ENCODE measurements around the gene LZTS2.
"Not testable (repeated sequence)": the region's sequence is repeated elsewhere in the genome, so short reads cannot be mapped to it uniquely, and the experiment has no call there.

Gene LZTS2, protein sequence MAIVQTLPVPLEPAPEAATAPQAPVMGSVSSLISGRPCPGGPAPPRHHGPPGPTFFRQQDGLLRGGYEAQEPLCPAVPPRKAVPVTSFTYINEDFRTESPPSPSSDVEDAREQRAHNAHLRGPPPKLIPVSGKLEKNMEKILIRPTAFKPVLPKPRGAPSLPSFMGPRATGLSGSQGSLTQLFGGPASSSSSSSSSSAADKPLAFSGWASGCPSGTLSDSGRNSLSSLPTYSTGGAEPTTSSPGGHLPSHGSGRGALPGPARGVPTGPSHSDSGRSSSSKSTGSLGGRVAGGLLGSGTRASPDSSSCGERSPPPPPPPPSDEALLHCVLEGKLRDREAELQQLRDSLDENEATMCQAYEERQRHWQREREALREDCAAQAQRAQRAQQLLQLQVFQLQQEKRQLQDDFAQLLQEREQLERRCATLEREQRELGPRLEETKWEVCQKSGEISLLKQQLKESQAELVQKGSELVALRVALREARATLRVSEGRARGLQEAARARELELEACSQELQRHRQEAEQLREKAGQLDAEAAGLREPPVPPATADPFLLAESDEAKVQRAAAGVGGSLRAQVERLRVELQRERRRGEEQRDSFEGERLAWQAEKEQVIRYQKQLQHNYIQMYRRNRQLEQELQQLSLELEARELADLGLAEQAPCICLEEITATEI

DNA sequence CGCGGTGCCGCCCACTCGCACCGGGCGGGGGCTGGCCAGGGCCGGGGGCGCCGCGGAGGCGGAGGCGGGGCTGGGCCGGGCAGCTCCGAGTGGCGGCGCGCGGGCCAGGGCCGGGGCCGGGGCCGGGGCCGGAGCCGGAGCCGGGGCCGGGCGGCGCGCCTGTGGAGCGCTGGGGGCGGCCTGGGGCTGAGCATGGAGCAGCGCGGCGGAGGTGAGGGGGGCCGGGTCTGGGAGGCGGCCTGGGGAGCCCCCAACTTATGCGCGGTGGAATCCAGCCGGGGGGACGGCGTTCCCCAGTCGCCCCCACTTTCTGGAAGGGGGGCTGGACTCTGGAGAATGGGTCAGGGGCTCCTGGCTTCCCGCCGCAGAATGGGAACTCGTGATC lies at the start of gene LZTS2:
TSS of gene LZTS2 (plus strand) at position 67 of the 385 bp plus-strand sequence. CDS start 2,731 bp downstream, outside the sequence.
- DNase-seq: no peak

DNA sequence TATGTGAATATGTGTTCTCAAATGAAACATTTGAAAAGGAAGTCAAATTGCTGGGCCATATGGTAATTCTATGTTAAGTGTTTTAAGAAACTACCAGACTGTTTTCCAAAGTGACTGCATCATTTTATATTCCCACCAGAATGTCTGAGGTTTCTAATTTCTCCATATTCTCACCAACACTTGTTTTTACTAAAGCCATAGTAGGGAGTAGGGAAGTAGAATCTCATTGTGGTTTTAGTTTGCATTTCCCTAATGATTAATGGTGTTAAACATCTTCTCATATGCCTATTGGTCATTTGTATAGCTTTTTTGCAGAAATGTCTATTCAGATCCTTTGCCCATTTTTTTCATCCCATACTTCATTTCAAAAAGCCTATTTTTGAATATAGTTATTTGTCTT lies 39.4 kb upstream of the LZTS2 start:
- no peak for DNase-seq

DNA sequence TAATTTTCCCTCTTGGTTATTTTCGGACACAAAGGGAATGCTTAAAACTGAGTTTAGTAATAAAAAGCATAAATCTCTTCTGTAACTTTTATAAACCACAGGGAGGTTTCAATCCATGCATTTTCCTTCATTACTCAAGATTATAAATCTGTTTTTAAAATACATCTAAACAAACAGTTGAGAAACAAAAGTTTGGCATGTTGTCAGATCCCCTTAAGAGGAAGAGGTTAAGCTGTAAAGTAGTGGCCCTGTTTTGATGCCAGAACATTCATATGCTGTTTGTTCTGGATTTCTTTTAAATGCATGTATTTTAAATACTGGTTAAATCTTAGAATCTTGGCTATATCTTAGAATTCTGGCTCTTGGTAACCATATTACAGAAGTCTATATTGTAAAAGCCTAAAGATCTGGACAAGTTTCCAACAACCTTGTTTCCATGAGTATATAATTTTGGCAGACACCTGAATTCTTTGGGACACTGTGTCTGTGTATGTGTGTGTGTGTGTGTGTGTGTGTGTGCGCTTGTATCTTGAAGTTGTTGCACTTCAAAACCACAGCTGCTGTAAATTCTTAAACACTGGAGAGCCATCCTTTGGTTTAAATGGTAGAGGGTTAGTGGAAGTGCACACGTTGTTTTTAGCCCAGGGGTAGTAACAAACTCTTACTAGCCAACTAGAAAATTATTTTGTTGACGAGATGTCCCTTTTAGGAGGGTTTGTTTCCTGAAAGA lies 37.1 kb upstream of the LZTS2 start:
- no peak for DNase-seq

DNA sequence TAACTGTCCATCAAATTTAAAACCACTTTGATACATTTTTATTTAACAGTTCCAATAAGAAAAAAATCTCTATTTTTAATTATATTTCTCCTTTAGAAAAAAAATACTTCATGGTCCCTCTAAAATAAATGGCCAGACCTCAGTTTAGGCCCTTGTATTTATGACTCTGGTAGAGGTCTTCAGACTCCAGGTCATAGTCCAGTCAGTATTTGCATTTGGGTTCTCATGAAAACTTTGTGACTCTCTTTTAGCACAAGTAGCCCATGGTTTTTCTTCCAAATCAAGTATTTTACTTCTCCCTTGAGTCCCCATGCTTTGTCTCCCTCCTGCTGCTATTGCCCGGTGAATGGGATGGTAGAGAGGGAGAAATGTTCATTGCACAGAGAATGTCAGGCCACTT lies 35.8 kb upstream of the LZTS2 start:
- DNase-seq: no peak

DNA sequence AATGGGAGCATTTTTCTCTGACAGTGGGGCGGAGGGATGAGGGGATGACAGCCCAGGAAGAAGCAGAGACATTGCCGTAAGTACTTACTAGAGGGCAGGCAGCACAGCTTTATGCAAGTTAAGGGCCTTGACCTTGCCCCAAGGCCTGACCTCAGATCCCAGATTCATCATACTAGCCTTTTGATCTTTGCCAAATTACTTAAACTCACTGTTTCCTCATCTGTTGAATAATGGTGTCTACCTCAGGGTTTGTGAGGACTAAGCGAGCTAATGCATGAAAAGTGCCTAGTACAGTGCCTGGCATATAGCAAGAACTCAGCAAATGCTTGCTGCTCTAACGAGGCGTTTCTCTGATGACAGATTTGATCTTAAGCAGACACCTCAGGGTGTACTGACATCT lies 33.8 kb upstream of the LZTS2 start:
- DNase-seq: no peak

DNA sequence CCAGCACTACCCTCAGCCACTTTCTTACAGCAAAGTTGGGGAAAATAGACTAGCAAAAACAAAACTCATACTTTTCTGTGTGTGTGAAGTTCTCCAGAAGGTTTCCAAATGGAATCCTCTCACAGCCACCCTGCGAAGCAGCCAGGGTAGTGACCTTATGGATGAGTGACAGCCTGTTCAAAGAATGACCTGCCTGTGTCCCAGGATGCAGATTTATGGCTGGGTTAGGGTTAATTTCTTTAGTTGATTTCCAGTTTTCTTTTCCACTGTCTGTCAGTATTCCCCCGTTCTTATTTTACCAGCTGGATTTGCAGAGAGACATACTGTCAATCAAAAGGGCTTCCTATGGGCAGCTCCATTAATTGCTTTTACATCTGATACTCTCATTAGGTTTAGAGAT lies 32.7 kb upstream of the LZTS2 start:
- DNase-seq: no peak

DNA sequence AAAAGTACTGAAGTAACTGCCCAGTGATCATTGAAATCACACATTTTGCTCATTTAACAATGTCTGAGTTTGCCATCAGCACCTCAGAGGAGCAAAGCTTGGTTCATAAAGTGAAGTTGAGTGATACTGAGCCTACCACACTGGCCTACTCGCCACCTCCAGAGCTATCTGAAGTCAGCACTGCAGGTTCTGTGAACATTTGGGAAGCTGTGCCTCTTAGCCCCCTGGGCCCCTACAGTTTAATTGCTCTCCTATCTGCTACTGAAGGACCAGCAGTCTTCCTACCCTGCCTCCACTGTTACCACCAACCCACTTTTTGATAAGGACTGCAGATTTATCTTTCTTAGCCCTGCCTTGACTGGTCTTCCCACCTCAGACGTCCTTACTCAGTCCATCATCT lies 32.3 kb upstream of the LZTS2 start:
- no peak for DNase-seq

DNA sequence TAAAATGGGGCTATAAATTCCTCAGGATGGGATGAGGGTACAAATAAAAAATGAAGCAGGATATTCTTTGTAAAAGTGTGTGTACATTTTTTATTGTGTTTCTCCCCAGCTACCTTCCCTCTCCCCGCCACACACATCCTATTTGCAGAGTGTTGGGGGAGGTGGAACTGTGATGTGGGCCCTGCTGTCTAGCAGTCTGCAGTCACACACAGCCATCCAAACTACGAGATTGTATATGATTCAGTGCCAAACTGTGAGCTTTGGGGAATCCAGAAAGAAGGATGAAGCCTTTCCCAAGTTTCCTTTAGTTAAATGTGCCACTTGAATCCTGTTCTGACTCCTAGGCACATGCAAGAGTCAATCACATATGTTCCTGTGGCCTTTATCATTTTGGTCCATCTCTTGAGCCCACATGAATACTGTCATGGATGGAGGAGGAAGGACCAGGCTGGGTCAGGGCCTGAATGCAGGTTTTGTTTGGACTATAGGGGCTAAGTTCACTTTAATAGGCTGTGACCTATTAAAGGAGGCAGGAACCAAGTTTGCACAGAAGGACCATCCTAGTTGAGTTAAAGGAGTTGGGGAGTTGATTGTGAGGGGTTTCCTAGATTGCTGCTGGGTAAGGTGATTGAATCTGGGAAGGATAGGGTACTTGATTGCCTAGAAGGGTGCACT lies 31.4 kb upstream of the LZTS2 start:
- DNase-seq: no peak

DNA sequence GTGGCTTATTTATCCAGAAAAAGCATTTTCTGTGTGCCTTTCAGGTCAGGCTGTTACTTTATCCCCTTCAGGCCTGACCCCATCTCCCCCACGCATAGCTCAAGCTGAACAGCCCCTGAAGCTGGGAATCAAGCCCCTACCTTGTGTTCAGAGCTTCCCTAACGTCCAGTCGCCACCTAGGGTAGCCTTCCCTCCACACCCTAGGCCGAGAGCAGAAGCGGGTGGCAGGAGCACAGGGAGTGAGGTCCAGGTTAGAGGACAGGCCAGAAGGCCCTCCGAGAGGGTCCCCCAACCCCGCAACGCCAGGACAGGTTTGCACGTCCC lies 30.8 kb upstream of the LZTS2 start:
- no peak for DNase-seq

DNA sequence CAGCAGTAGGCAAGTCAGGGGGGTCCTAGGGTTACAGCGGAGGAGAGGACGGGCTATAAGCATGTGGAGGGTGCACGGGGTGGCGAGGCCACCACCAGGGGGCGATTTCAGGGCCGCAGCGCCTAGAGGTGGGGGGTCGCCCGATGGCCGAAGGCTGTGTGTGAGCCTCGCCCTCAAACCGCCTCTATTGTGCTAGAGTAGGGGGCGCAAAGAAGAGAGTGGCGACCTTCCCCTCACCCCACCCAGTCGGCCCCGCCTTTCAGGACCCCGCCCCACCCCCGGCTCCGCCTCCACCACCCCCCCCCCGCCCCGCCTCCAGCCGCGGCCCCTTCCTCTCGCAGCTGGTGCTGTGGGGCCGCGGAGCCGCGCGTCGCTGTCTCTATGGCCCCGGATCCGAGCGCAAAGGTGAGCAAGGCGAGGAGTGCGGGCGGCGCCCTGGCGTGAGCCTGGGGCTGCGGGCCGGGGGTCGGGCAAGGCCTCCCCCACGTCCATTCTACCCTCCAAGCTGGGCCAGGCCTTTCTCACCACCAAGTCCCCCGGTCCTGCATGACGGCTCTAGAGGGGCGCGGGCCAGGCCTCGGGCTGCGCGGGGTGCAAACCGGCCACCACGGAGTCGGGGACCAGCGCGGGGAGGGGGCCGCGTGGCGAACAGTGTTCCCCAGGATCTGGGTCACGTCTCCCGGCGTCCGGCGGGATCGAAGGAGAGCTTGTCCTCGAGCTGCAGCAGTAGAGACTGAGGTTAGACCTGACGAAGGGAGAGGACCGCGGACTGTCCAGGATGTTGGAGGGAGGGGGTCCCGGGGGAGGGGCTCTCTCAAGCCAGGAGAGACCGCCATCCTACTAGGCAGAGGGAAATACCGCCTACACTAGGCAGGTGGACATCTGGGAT lies 30.2 kb upstream of the LZTS2 start, which contains the start of gene SEMA4G:
TSS of gene SEMA4G (plus strand) at position 318 of the 889 bp plus-strand sequence. CDS start 3,409 bp downstream, outside the sequence.
- peak in 5 of 6 experiments; percentile 29 to 64 (median 45) for DNase-seq

DNA sequence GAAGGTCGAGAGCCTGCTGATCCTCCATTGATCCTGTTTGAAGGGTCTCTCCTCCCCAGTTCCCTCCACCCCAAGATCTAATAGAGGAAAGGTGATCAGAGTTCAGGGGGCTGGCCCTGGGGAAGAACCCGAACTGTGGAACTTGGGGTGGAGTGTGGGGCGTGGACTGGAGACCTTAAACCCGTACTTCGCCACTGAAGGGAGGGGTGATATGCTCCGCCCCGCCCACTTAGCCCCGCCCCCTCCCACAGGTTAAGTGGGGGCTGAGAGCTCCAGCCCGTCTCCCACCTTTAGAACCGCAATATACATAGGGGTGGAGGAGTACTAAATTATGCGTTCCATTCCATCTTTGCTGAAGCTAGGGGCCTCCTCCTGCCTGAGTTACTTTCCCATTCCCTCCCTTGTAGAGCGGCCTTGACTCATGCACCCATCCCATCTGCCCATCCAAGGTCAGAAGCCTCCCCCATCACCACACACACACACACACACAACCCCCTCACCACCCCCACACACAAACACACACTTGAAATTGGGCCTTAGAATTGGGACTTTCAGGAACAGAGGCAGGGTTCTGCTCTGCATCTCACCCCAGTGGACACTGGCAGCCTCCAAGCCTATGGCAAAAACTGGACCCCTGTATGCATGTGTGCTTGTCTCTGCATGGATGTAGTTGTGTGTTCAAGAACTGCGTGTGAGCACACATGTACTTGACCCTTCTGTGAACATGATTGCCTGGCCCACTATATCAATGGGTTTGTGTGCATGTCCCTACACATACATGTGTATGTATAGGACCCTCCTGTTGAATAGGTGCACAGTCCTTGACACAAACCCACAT lies 29.3 kb upstream of the LZTS2 start:
- DNase-seq: peak in 5 of 6 experiments; percentile 10 to 31 (median 21)

DNA sequence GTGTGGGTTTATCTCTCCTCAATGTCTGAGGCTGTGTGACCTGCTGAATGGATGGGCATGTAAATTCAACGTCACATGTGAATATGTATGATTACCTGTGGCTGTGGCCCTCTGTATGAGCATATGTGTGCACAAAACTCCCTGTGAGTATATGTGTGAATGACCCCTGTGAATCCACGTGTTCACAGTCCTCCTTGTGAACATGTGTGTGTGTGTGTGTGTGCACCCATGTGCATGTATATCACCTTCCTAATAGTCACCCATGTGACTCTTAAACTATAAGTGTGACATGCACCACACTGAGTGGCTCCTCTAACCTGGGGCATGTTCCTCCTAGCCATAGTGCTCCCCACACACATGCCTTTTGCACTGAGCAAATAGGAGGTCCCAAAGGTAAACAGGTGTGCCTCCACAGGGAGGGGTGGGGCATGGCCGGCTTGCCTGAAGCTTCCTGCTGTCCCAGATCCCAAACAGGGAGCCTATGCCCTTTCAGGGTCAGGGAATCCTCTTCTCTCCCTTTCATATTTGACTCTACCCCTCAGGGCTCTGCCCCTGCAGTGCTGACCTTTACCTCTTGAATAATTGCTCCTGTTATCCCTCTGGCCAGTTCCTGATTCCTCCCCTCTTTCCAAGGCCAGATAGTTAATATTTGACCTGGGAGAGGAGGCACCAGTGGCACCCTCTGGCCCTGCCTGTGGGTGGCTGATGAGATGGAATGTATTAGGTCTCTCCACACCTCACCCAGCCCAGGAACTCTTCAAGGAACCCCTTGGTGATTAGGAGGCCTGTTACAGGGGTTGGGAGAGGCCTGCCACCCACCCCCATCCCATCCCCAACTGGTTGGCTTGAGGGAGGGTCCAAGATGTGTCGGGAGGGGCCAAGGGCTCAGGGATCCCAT lies 28.4 kb upstream of the LZTS2 start:
- DNase-seq: no peak

DNA sequence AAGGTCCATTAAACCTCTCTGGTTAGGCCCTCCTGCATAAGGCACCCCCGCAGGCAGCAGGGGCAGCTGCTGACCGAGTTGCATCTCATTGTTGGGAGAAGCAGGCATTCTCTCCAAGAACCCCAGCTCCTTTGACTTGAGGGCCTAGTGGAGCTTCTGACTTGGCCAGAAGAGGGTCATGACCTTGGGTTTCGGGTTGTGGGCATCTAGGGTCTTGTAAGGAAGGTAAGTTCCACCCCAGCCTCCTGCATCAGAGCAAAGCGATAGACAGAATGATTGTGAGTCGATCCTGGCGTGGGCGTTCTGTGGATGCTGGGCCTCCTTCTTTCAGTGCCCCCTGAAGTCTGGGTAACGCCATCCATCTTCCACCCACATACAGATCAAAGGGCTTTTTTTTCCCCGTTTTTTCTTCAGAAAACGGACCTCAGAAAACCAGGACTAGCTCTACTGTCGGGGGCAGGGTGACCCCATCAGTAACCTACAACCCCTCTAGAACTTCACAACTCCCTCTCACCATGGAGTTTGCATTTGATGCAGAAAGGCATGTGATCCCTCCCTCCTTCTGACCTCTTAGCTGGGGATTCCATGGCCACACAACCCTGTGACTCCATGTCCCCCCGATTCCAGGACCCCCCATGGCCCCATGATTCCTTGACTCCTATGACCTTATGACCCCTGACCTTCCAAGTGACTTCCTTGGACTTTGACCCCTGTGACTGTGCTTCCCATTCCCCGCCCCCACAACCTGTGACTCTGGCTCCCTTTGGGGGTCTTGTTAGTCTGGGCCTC lies 27.3 kb upstream of the LZTS2 start:
- no peak for DNase-seq

DNA sequence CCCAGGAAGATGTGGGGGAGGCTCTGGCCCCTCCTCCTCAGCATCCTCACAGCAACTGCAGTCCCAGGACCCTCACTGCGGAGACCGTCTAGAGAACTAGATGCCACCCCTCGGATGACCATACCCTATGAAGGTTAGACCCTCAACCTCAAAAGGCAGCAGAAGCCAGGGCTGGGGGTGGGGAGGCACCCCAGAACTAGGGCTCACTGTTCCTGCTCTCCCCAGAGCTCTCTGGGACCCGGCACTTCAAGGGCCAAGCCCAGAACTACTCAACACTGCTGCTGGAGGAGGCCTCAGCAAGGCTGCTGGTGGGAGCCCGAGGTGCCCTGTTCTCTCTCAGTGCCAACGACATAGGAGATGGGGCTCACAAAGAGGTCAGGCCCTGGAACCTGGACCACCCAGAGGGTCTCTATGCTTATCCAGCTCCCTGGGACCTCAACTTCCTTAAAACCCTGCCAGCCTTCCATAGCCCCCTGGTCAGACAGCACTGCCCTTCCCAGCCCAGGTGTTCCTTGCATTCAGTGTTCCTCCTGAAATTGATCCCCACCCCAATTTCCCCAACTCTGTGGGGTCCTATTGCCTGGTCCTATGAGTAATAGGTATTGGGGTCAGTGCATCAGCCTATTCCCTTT lies 26.6 kb upstream of the LZTS2 start:
- DNase-seq: no peak

DNA sequence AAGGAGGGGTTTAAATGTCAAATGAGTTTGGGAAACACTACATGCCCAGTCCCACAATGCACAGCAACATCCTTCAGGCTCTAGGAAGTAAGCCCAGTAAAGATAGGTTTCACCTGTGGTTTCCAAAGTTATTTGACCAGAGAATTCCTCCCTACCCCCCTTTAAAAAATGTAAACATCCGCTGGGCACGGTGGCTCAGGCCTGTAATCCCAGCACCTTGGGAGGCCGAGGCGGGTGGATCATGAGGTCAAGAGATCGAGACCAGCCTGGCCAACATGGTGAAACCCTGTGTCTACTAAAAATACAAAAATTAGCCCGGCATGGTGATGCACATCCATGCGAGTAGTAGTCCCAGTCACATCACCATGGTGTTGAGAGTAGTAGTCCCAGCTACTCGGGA lies 24.2 kb upstream of the LZTS2 start:
- not testable (repeated sequence) for DNase-seq

DNA sequence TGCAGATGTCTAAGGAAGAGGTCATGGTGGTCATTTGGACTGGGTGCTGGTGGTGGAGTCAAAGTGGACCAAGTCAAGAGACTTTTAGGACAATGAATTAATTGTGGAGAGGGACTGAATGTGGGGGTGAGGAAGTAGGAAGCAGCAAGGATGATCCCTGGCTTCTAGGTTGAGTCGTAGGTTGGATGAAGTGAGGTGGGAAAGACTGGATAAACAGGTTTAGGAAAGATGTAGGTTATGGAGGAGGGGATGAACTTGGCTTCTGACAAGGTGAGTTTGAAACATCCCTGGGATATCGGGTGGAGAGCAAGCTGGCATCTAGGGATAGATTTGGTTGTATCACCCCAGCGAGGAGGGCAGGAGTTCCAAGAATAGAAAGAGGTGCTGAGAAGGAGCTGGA lies 22.7 kb upstream of the LZTS2 start:
- no peak for DNase-seq

DNA sequence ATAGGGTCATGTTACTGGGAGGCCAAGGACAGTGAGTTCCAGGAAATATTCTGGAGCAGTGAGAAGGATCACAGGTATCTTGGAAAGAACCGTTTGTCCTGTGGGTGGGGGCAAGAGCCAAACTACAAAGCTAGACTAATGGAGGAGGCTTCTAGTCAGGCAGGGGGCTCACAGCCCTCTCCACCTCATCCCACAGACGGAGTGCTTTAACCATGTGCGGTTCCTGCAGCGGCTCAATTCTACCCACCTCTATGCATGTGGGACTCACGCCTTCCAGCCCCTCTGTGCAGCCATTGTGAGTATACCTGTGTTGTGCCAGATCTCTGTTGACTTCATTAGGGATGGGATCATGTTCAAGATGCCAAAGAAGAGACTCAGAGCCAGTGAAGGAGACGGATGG lies 22.2 kb upstream of the LZTS2 start:
- DNase-seq: no peak

DNA sequence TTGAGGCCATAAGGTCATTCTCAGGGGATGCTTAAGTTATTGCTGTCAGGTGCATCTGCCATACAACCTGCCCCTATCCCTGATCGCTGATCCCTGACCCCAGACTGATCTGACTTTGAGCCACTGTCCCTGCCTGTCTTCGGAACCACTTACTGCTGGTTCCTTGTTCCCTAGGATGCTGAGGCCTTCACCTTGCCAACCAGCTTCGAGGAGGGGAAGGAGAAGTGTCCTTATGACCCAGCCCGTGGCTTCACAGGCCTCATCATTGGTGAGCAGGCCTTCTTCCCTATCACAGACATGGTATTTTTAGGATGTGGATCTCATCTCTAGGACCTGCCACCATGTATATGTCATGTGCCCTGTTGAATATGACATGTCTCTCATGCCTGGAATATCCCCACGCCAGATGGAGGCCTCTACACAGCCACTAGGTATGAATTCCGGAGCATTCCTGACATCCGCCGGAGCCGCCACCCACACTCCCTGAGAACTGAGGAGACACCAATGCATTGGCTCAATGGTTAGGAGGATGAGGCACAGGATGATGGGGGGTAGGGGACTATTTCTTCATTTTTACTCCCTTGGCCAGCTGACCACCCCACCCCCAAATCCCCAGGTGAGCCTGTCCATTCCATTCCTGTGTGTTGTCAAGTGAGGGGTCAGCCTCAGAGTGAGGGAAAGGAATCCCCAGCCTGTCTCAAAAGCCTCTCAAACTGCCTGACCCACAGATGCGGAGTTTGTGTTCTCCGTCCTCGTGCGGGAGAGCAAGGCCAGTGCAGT lies 21.3 kb upstream of the LZTS2 start:
- no peak for DNase-seq
